Measurements from ENCODE around the gene SPRED1. TPM values are rescaled to one million over a fixed set of nuclear protein-coding genes. Genes with fewer than 3 reads are reported as not detected.
A peak's percentile ranks its signal among the peaks of the same experiment; 100 is the strongest.

Gene SPRED1
- total and polyA plus RNA-seq, 2 of the 4 experiments (the other 2 are of a cell fraction): 6.6 to 17.9 TPM

GRCh38 chr15:38374556-38374955, 121.9 kb downstream of the SPRED1 start:
- no peaks in the 10 kb centered on the region for H3K9me3 ChIP-seq (ENCODE audit: control insufficient read depth, insufficient read depth, low read length)
- H3K4ac ChIP-seq (ENCODE audit: low read depth, low read length): no peak overlapping the region
- H3K9me1 ChIP-seq (ENCODE audit: insufficient read depth, low read length): peaks cover 13% of the 10 kb centered on the region
- ChIA-PET POLR2A (ENCODE audit: unreplicated experiment) (no interaction called here), CTCF (no interaction called here)
- no peaks in the 10 kb centered on the region for H3K27me3 ChIP-seq (ENCODE audit: control insufficient read depth, insufficient read depth, low read length)
- peaks cover 11% of the 10 kb centered on the region for H3K4me1 ChIP-seq (ENCODE audit: control insufficient read depth, insufficient read depth, low read length)
- ATAC-seq (ENCODE audit: low read depth) (no peak), DNase-seq (no peak)
- 80% methylated on average over 2 of the region's 4 CpGs; no CpG with 5 or more reads in 1 of the 2 experiments for WGBS, 2 experiments (ENCODE audit: extremely low coverage in 2 of 2, insufficient read length in 1 of 2)
- intact Hi-C loops (cut with micrococcal nuclease) (no loop called here), in situ Hi-C loops (cut with MboI; ENCODE audit: low sequenced_read_pairs) (no loop called here), dilution Hi-C loops (cut with HindIII; ENCODE audit: low sequenced_read_pairs, unreplicated experiment) (no loop called here)
- no peaks in the 10 kb centered on the region for H4K20me1 ChIP-seq (ENCODE audit: insufficient read depth, low read length)
- no peak overlapping the region for H3K56ac ChIP-seq (ENCODE audit: extremely low read depth, insufficient read depth, low read length)
- H3K14ac ChIP-seq (replicated peaks; ENCODE audit: low read depth, low read length): no peak overlapping the region; the same call in 1 of the 2 replicates
- no peak overlapping the region for H3K27ac ChIP-seq (ENCODE audit: insufficient read depth, low read length)
- no peak for TF ChIP-seq RCOR1 (IDR thresholded peaks at IDR 0.05; ENCODE audit: insufficient replicate concordance, low read length)
- no peak for TF ChIP-seq RAD21 (IDR thresholded peaks at IDR 0.05; ENCODE audit: low read length)
- TF ChIP-seq FOS (IDR thresholded peaks at IDR 0.05; ENCODE audit: low read depth, low read length): no peak
- TF ChIP-seq RFX5 (IDR thresholded peaks at IDR 0.05; ENCODE audit: low read depth, low read length): no peak
- no peak for TF ChIP-seq BHLHE40 (IDR thresholded peaks at IDR 0.05; ENCODE audit: low read depth, low read length)
- H2AK5ac ChIP-seq (ENCODE audit: low read depth, low read length): no peak overlapping the region; the same call in 1 of the 2 replicates
- H2AFZ ChIP-seq (replicated peaks; ENCODE audit: low read length, poor library complexity): no peak overlapping the region
- H4K5ac ChIP-seq (ENCODE audit: low read depth, low read length): no peak overlapping the region
- no peak overlapping the region for H3K4me3 ChIP-seq (ENCODE audit: insufficient read depth, low read depth, low read length)
- 0 out of 2 replicates have a peak overlapping the region, but pooled peaks have one; percentile 1 for H2BK20ac ChIP-seq (ENCODE audit: low read depth, low read length)
- H3K79me1 ChIP-seq (ENCODE audit: low read depth in 1 of 2, low read length in 2 of 2): no peaks in the 10 kb centered on the region
- H2AK9ac ChIP-seq (replicated peaks; ENCODE audit: low read depth, low read length, poor library complexity): no peak overlapping the region
- no peak overlapping the region for H3K4me2 ChIP-seq (ENCODE audit: low read depth, low read length)
- 0 out of 3 replicates have a peak overlapping the region, but pooled peaks have one; percentile 21 for H2BK15ac ChIP-seq (ENCODE audit: low read depth, low read length)
- BruUV-seq (replicated peaks): no TSS peak
- H2BK120ac ChIP-seq (ENCODE audit: low read depth, low read length): no peak overlapping the region
- no peaks in the 10 kb centered on the region for H3K36me3 ChIP-seq (ENCODE audit: control insufficient read depth, insufficient read depth, low read length)
- H3K9ac ChIP-seq (ENCODE audit: low read depth, low read length): no peak overlapping the region
- no peak overlapping the region for H4K8ac ChIP-seq (ENCODE audit: low read depth in 2 of 2, low read length in 2 of 2)
- H3K23ac ChIP-seq (ENCODE audit: low read depth, low read length): no peak overlapping the region
- no peak overlapping the region; the same call in 1 of the 2 replicates for H4K91ac ChIP-seq (ENCODE audit: insufficient read depth, low read depth, low read length)
- no peak overlapping the region for H3K18ac ChIP-seq (ENCODE audit: low read depth, low read length)
- H2BK5ac ChIP-seq (ENCODE audit: low read depth, low read length, poor library complexity, severe bottlenecking): no peak overlapping the region
